Measurements from ENCODE around the gene SLC16A1.
"Not testable (repeated sequence)": the region's sequence is repeated elsewhere in the genome, so short reads cannot be mapped to it uniquely, and the experiment has no call there.

The SLC16A1 gene

DNA sequence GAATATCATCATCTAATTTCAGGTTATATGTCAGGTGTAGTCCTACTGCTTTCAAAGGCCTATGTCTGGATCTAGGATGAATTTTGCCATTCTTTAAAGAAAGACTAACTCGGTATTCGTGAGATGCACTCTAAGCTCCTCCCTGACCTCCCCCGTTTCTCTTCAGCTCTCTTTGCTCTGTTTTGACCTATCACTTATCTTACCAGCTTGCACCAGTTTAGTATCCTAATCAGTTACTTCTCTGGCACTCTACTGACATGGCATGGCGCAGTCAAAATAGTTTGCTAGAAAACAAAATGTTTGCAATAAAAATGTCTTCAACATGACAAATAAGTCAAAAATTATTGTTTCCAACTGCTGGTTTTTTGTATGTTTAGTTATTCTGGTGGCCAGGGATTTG is 8.4 kb upstream of the SLC16A1 start:
- no peak for DNase-seq (ENCODE audit: low spot score)

DNA sequence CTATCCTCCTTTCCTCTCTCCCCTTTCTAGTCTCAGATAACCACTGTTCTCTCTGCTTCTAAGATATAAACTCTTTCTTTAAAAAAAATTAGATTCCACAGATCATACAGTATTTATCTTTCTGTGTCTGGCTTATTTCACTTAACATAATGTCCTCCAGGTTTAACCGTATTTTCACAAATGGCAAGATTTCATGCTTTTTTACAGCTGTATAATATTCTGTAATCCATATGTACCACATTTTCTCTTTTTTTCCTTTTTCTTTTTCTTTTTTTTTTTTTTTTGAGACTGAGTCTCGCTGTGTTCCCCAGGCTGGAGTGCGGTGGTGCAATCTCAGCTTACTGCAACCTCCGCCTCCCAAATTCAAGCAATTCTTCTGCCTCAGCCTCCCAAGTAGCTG is 5.1 kb upstream of the SLC16A1 start:
- DNase-seq (ENCODE audit: low spot score): no peak

DNA sequence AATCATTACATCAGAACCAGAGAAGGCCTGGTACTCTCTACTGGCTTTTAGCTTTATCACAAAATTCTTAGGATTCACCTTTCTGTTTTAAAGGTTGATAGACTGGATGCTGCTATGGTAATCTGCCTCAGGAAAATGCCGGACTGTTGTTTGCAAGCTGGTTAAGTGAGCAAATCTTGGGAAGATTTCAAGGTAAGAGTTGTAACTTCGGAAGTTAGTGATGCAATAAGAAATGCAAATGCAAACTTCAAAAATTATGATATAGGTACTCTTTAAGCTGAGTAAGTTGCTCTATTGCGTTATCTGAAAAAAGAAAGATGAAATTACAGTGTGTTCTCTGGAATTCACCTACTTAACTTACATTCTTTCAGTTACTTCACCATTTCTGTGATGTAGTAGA is 4.4 kb upstream of the SLC16A1 start:
- DNase-seq (ENCODE audit: low spot score): no peak

DNA sequence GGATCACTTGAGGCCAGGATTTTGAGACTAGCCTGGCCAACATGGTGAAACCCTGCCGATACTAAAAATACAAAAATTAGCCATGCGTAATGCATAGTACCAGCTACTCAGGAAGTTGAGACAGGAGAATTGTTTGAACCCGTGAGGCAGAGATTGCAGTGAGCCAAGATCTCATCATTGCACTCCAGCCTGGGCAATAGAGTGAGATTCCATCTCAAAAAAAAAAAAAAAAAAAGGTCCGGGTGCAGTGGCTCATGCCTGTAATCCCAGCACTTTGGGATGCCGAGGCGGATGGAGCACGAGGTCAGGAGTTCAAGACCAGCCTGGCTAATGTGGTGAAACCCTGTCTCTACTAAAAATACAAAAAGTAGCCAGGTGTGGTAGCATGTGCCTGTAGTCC is 2.2 kb upstream of the SLC16A1 start:
- DNase-seq (ENCODE audit: low spot score): not testable (repeated sequence)

- DNase-seq (ENCODE audit: low spot score): peak; percentile 73
These were observed 1.3 kb upstream of the SLC16A1 start for GRCh38 chr1:112957133-112957812.

DNA sequence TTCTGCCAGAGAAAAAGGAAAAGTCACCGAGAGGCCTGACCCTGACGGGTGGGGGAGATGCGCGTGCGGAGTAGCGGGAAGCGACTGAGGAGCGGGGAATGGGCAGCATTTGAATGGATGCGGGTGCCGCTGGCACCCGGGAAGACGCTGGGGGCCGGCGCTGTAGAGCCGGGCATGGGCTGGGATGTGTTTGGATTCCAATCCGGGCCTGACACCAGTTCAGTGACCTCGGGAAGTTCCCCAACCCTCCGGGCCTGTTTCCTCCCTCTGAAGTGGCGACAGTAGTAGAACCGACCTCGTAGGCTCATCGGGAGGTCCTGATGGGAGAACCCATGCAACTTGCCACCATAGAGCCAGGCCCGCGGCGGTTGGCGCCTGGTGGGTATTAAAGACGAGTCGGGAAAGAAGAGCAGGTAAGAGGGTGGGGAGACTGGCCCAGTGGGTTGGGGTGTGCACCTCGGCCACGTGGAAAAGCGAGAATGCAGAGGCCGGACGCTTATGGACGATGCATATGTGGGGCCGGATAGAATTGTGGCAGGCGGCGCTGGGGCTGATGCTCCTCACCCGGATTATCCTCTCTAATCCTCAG is 642 bp upstream of the SLC16A1 start:
- no peak for DNase-seq (ENCODE audit: low spot score)

DNA sequence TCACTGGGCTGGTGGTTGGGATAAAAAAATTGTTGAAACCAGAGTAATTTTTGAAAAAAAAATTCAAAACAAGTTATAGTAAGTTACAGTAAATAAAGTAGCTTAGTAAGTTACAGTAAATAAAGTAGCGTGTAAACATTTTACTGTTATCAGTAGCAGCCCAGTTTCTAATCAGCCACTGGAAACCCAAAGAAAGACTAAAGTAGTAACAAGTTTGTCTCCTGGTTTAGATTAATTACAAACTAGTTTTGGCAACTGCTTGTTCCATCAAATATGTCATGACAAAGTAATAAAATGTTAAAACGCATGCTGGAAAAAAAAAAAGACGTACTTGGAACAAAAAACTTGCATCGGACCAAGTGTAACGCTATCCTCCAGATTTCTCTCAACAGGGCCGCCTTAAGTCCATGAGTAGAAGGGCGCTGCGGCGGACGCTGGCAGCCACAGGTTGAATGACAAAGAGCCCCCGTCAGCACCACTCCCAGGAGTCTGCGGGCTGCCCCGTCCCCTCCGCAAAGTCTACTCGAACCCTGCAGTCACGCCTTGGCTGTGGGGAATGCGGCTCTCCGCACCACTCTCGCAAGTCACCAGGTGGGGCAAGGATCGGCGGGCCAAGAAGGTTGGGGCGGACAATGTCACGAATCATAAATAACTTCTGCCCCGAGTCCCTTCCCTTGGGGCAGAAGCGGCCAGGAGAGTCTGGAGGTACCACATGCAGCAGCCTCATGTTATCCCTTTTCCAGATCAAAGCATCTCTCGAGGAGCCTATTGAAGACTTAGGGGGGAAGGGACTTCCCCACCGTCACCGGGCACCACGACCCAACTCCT is 837 bp downstream of the SLC16A1 start:
- peak; percentile 57 for DNase-seq (ENCODE audit: low spot score)

- DNase-seq (ENCODE audit: low spot score): no peak
These were observed 1.9 kb downstream of the SLC16A1 start for GRCh38 chr1:112954017-112954650.

DNA sequence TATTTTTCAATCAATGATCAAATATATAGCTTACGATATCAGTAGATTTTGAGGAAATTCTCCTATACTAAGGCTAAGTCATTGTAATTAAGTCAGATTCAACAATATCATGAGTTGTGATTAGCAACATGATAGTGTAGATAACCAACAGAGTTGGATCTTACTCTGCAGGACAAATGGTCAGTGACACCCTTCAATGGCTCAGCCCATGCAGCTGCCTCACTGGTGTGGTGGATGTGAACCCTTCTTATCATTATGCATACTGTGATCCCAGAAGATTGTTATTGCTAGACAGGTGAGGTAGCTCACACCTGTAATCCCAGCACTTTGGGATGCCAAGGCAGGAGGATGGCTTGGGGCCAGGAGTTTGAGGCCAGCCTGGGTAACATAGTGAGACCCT is 5.6 kb downstream of the SLC16A1 start:
- DNase-seq (ENCODE audit: low spot score): no peak

DNA sequence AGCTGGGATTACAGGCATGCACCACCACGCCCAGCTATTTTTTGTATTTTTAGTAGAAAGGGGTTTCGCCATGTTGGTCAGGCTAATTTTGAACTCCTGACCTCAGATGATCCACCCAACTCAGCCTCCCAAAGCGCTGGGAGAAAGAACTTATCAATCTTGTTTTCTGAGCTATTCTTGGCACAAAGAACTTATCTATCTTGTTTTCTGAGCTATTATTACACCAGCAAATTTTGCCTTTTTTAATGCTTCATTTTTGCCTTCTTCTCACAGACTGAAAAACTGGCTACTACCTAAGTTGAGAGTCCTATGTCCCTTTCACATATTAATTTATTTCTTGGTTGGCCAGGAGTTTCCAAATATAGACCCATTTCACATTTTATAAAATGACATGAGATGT is 9.3 kb downstream of the SLC16A1 start:
- no peak for DNase-seq (ENCODE audit: low spot score)

DNA sequence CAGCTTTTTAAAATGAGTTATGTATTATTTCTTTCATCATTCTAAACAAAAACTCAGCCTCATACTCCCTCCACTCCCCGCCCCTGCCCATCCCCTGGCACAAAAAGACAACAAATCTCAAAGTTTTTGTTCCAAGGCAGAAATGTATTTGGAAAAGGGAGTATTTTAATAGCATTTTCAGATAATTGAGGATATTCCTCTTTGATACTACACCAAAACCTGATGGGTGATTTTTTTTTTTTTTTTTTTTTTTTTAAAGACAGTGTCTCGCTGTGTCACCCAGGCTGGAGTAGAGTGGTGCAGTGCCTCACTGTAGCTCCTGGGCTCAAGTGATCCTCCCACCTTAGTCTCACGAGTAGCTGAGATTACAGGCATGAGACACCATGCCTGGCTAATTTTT is 16.2 kb downstream of the SLC16A1 start:
- no peak for DNase-seq (ENCODE audit: low spot score)

GRCh38 chr1:112938210-112938609 is 17.8 kb downstream of the SLC16A1 start:
- no peak for DNase-seq (ENCODE audit: low spot score)

- DNase-seq (ENCODE audit: low spot score): no peak
These were observed 18.5 kb downstream of the SLC16A1 start for GRCh38 chr1:112937495-112937894.

GRCh38 chr1:112937070-112937469 is 18.9 kb downstream of the SLC16A1 start:
- DNase-seq (ENCODE audit: low spot score): peak; percentile 21

GRCh38 chr1:112935461-112936111 is 20.4 kb downstream of the SLC16A1 start:
- peak; percentile 33 for DNase-seq (ENCODE audit: low spot score)

DNA sequence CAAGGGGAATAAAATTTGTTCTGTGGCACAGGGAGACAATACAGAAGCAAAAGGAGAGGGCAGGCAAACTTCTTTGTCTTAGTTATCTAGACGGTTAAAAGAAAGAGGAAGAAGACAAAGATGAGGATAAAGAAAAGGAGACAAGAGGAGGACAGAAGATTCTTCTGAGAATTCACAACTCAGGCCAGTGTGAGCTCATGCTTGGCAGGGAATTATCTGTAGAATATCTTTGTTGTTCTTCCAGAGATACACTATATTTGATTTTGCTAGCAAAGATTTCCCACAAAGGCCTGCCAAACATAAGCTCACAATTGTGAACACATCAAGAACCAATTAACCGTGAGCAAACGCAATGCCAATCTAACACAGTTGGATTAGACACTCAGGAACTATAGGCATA is 21.4 kb downstream of the SLC16A1 start:
- DNase-seq (ENCODE audit: low spot score): no peak

DNA sequence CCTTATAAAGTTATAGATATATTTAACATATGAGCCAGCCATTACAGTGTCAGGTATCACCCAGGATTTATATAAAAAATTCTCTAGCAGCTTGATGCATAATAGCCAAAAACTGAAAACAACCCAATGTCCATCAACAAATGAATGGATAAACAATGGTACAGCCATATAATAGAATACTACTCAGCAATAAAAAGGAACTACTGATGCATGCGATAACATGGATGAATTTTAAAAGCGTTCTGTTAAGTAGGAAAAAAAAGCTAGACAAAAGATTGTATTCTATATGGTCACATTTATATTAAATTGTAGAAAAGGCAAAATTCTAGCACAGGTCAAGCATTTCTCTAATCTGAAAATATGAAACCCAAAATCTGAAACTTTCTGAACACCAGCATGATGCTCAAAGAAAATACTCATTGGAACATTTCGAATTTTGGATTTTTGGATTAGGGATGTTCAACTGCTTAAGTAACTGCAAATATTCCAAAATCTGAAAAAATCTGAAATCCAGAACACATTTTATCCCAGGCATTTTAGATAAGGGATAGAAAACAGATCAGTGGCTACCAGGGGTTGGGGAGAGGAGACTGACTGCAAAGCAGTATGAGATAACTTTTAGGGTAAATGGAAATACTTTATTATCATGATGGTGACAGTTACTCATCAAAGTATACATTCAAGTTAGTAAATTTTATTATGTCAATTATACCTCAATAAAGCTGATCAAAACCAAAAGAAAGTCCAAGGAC is 22.0 kb downstream of the SLC16A1 start:
- DNase-seq (ENCODE audit: low spot score): no peak

DNA sequence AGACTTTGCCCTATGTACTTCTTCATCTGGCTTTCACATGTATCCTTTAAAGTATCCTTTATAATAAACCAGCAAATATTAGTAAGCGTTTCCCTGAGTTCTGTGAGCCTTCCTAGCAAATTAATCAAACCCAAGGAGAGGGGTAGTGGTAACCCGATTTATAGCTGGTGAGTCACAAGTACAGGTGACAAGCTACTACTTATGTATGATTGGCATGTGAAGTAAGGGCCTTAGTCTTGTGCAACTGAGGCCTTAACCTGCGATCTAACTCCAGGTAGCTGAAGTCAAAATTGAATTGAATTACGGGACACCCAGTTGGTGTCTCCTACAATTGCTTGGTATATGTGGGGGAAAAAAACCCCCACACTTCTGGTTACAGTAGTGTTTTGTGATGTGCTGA is 26.0 kb downstream of the SLC16A1 start:
- DNase-seq (ENCODE audit: low spot score): no peak

DNA sequence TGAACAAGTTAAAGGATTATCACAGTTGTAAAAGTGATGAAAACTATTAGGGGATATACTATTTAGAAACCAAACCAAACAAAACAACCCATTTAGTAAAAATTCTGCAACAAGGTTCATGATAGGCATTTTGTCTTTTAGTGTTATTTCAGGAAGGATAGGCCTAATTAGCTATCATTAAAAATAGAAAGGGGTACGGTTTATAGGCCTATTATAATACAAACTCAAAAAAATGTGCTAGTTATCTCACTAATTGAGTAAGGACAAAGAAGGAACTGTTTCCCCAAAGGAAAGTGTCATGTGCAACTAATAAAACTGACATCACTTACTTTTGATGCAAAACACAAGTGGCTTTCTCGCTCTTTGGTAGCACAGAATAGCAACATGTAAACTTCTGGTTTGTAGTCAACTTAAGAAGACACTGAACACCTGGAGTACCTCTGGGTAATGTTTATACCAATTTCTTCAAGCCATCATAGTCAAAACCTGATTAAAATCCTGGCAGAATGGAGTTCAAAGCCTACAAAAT is 28.5 kb downstream of the SLC16A1 start:
- DNase-seq (ENCODE audit: low spot score): no peak

- no peak for DNase-seq (ENCODE audit: low spot score)
These were observed 29.1 kb downstream of the SLC16A1 start for GRCh38 chr1:112926858-112927257.

- no peak for DNase-seq (ENCODE audit: low spot score)
These were observed 31.0 kb downstream of the SLC16A1 start for GRCh38 chr1:112925015-112925414.

Measured in AG20443 (cell line).